PC-3 (cell line): Measurements from ENCODE around the gene COL6A2. TPM values are rescaled to one million over a fixed set of nuclear protein-coding genes. Genes with fewer than 3 reads are reported as not detected.

Source experiments
- ATAC-seq: fragments of 200-7000 bp; cut with Tn5 transposase; 2 replicates; pipeline ENCODE4 v1.9.1; 2020; ENCODE audit warnings: mild to moderate bottlenecking, moderate library complexity
- BruUV-seq: library from RNA; stranded (reverse); fragments of 400-500 nt; replicated peaks from 2 replicates; lab custom pipeline; 2021; lab: Mats Ljungman, UMichigan
- CTCF ChIA-PET: fragments of 300-600 bp; sonication (Branson Sonifier 250); formaldehyde crosslinking; loops from one replicate; lab custom pipeline; 2022; ENCODE audit warnings: antibody characterized with exemption; lab: Charles Lee
- POLR2A ChIA-PET: fragments of 300-600 bp; sonication (Branson Sonifier 250); formaldehyde crosslinking; loops from one replicate; lab custom pipeline; 2022; ENCODE audit warnings: antibody characterized with exemption; ENCODE audit not compliant: unreplicated experiment; lab: Charles Lee
- DNase-seq: peaks from one replicate; pipeline ENCODE4 v3.0.0-alpha.2; 2015
- H2AFZ ChIP-seq: fragments of 300-600 bp; sonication (generic); 2 replicates; pipeline ENCODE4 v1.6.0; 2016; ENCODE audit warnings: antibody characterized with exemption, low read length
- H3F3A ChIP-seq: fragments of 300-600 bp; sonication (generic); one replicate; pipeline ENCODE4 v1.6.0; 2017; ENCODE audit warnings: antibody characterized with exemption, low read length, control low read depth, mild to moderate bottlenecking; ENCODE audit not compliant: unreplicated experiment
- H3K27ac ChIP-seq: fragments of 300-600 bp; sonication (generic); 2 replicates; pipeline ENCODE4 v1.5.1; 2016; ENCODE audit warnings: mild to moderate bottlenecking, low read length
- H3K27me3 ChIP-seq: fragments of 300-600 bp; sonication (generic); 2 replicates; pipeline ENCODE4 v1.6.1; 2016; ENCODE audit warnings: low read length, mixed read lengths
- H3K36me3 ChIP-seq: fragments of 300-600 bp; sonication (generic); 2 replicates; pipeline ENCODE4 v1.6.1; 2016; ENCODE audit warnings: low read depth, mixed run types, low read length, mixed read lengths
- H3K4me1 ChIP-seq: fragments of 300-600 bp; sonication (generic); 2 replicates; pipeline ENCODE4 v1.5.1; 2016; ENCODE audit warnings: low read length; ENCODE audit not compliant: insufficient read depth
- H3K4me2 ChIP-seq: fragments of 300-600 bp; sonication (generic); 2 replicates; pipeline ENCODE4 v1.6.0; 2016; ENCODE audit warnings: low read length
- H3K4me3 ChIP-seq: fragments of 300-600 bp; sonication (generic); 2 replicates; pipeline ENCODE4 v1.5.1; 2016; ENCODE audit warnings: mild to moderate bottlenecking, low read length, mixed read lengths
- H3K79me2 ChIP-seq: fragments of 300-600 bp; sonication (generic); 2 replicates; pipeline ENCODE4 v1.6.1; 2017; ENCODE audit warnings: low read length, mixed read lengths
- H3K9ac ChIP-seq: fragments of 300-600 bp; sonication (generic); 2 replicates; pipeline ENCODE4 v1.6.0; 2016; ENCODE audit warnings: mild to moderate bottlenecking, low read length
- H3K9me2 ChIP-seq: fragments of 300-600 bp; sonication (generic); replicated peaks from 2 replicates; pipeline ENCODE4 v1.6.1; 2016; ENCODE audit warnings: mixed run types, low read length, mixed read lengths
- H3K9me3 ChIP-seq: fragments of 300-600 bp; sonication (generic); 2 replicates; pipeline ENCODE4 v1.6.1; 2016; ENCODE audit warnings: low read length, mixed read lengths
- H4K20me1 ChIP-seq: fragments of 300-600 bp; sonication (generic); 2 replicates; pipeline ENCODE4 v1.6.1; 2016; ENCODE audit warnings: low read length, mixed read lengths
- CTCF ChIP-seq: fragments of 300-600 bp; sonication (generic); conservative IDR thresholded peaks from 2 replicates; pipeline ENCODE4 v1.5.1; 2017; ENCODE audit warnings: antibody characterized with exemption, low read depth, mild to moderate bottlenecking, low read length
- EZH2 ChIP-seq: fragments of 300-600 bp; sonication (generic); IDR thresholded peaks from one replicate; pipeline ENCODE4 v1.6.1; 2017; ENCODE audit warnings: antibody characterized with exemption, mild to moderate bottlenecking, low read length; ENCODE audit not compliant: unreplicated experiment
- EZH2phosphoT487 ChIP-seq: fragments of 300-600 bp; sonication (generic); IDR thresholded peaks from 2 replicates; pipeline ENCODE4 v1.6.1; 2018; ENCODE audit warnings: mild to moderate bottlenecking, antibody characterized with exemption, low read length, borderline replicate concordance
- intact Hi-C: fragments of 100-400 bp; cut with micrococcal nuclease; formaldehyde crosslinking; loops from 2 replicates; pipeline ENCODE4 v1.9.0; 2023
- total RNA-seq: library from RNA; depleted of rRNA; stranded (reverse); fragments of >200 nt; gene quantifications from 2 replicates; pipeline ENCODE4 v1.2.3, GENCODE V29; 2014

COL6A2 gene
- total RNA-seq, 1 experiment from 2014 or later: 521 TPM

- CTCF ChIA-PET: interaction anchor here (0.5 kb wide), 1 partner anchor 89 kb away, joined by 3 read pairs; no protein-coding TSS in a partner anchor
- H3K9me3 ChIP-seq: no peaks in the 10 kb centered on the region
- ATAC-seq: no peak
- intact Hi-C loops: no loop called here
- no peak overlapping the region for H3K9ac ChIP-seq
- POLR2A ChIA-PET: interaction anchor here (0.6 kb wide), 1 partner anchor 714 kb away, joined by 4 read pairs; no protein-coding TSS in a partner anchor
- no peak overlapping the region for H3K4me2 ChIP-seq
- no peaks in the 10 kb centered on the region for H3K27me3 ChIP-seq
- H3K27ac ChIP-seq: no peak overlapping the region
- no TSS peak for BruUV-seq
- TF ChIP-seq EZH2 (no peak), EZH2phosphoT487 (no peak), CTCF (no peak)
- no peak for DNase-seq
- peaks cover 64% of the 10 kb centered on the region for H3K36me3 ChIP-seq
- H2AFZ ChIP-seq: no peak overlapping the region
- H3K9me2 ChIP-seq: no peaks in the 10 kb centered on the region
- H3K4me1 ChIP-seq: peaks cover 25% of the 10 kb centered on the region
- no peaks in the 10 kb centered on the region for H3F3A ChIP-seq
- H4K20me1 ChIP-seq: no peaks in the 10 kb centered on the region
- no peak overlapping the region for H3K4me3 ChIP-seq
- no peaks in the 10 kb centered on the region for H3K79me2 ChIP-seq
These were observed 22.7 kb downstream of the COL6A2 start for GRCh38 chr21:46120301-46121285.

DNA sequence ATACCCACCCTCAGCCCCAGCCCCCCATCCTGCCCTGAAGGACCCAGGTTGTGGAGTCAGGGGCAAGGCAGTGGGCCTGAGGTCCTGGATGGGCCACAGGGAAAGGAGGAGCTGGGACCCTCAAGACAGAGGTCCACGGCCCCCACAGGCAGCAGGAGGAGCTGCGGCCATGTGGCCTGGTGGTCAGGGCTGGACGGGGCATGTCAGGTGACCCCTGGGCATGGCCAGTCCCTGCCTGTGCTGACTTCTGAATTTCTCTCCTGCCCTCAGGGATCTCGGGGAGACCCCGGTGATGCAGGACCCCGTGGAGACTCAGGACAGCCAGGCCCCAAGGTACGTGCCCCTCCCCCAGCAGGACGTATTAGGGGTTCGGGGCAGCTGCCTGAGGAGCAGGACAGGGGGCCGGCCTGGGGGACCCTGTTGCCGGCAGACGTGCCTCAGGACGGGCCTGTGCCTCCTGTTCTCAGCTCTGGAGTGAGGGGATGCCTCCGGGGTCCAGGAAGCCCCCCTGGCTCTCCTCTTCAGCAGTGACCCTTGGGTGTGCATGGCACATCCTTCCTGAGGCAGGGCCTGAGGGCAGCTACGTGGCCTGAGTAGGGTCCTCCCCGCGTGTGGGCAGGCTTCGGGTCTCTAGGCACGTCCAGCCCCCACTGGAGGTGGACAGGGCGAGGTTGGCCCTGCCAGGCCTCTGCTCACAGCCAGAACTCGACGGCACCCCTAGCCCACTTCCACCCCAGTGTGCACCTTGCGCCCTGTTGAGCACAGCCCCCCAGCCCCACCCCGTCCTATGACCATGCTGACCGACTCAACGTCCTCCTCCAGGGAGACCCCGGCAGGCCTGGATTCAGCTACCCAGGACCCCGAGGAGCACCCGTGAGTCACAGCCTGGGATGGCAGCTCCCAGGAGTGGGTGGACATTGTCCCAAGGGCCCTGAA is 23.6 kb downstream of the COL6A2 start:
- no peak overlapping the region for H3K9ac ChIP-seq
- DNase-seq: no peak
- ATAC-seq: no peak
- no TSS peak for BruUV-seq
- no peak overlapping the region for H3K4me3 ChIP-seq
- H3K36me3 ChIP-seq: peaks cover 63% of the 10 kb centered on the region
- no peaks in the 10 kb centered on the region for H3K27me3 ChIP-seq
- no peaks in the 10 kb centered on the region for H4K20me1 ChIP-seq
- H3F3A ChIP-seq: no peaks in the 10 kb centered on the region
- H2AFZ ChIP-seq: no peak overlapping the region
- H3K4me1 ChIP-seq: peaks cover 22% of the 10 kb centered on the region
- H3K9me2 ChIP-seq: no peaks in the 10 kb centered on the region
- intact Hi-C loops: no loop called here
- no peak overlapping the region for H3K4me2 ChIP-seq
- TF ChIP-seq EZH2phosphoT487 (no peak), CTCF (no peak), EZH2 (no peak)
- H3K9me3 ChIP-seq: no peaks in the 10 kb centered on the region
- ChIA-PET CTCF (interaction anchor here (1.1 kb wide), 1 partner anchor 152 kb away, joined by 3 read pairs; no protein-coding TSS in a partner anchor), POLR2A (interaction anchor here (0.6 kb wide), 1 partner anchor 715 kb away, joined by 4 read pairs; no protein-coding TSS in a partner anchor)
- H3K27ac ChIP-seq: peak overlapping the region; percentile 64
- no peaks in the 10 kb centered on the region for H3K79me2 ChIP-seq
